CD4-positive, alpha-beta T cell treated with Interferon alpha-2 for 1 hour (primary cell): ENCODE measurements around the gene LMLN.
"Not testable (repeated sequence)": the region's sequence is repeated elsewhere in the genome, so short reads cannot be mapped to it uniquely, and the experiment has no call there.

Experiments
- DNase-seq, 2 donors: peaks; one replicate each; pipeline ENCODE4 v3.0.0-alpha.2; 2020 to 2022

LMLN gene, protein sequence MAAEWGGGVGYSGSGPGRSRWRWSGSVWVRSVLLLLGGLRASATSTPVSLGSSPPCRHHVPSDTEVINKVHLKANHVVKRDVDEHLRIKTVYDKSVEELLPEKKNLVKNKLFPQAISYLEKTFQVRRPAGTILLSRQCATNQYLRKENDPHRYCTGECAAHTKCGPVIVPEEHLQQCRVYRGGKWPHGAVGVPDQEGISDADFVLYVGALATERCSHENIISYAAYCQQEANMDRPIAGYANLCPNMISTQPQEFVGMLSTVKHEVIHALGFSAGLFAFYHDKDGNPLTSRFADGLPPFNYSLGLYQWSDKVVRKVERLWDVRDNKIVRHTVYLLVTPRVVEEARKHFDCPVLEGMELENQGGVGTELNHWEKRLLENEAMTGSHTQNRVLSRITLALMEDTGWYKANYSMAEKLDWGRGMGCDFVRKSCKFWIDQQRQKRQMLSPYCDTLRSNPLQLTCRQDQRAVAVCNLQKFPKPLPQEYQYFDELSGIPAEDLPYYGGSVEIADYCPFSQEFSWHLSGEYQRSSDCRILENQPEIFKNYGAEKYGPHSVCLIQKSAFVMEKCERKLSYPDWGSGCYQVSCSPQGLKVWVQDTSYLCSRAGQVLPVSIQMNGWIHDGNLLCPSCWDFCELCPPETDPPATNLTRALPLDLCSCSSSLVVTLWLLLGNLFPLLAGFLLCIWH

GRCh38 chr3:197959891-197960693 lies at the start of gene LMLN:
Gene LMLN, plus strand, starts transcription at chr3:197960217. Its CDS starts 29 bp downstream, at chr3:197960246.
- DNase-seq: peak; percentile 95 to 96

DNA sequence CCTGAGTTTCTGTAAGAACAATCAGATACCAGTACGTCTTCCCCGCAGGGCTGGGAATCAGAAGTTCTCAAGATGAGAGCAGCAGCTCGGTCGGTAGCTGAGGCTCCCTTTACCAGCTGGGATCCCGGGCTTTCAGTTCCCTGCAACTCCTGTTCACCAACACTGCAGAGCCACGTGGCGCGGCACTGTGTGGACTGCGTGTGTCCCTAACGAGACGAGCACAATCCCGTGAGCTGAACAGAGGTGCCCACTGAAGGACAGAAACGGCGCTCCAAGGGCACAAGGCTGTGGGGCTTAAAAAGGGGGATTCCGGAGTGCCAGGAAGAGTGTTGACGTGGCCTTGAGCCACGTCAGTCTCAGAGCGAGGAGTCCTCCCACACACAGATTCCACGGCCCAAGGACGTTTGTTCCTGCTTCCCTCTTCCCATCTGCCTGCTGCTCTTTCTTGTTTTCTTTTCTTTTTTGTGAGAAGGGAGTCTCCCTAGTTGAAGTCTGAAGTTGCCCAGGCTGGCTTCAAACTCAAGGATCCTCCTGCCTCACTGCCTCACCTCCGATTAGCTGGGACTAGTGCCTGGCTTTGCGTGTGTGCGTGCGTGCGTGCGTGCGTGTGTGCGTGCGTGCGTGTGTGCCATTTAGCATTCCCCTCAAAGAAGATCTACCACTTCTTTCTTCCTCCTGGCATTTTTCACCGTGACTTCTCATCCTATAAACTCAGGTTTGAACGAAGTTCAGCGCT lies 47.1 kb upstream of the LMLN start:
- peak; percentile 13 to 16 for DNase-seq

DNA sequence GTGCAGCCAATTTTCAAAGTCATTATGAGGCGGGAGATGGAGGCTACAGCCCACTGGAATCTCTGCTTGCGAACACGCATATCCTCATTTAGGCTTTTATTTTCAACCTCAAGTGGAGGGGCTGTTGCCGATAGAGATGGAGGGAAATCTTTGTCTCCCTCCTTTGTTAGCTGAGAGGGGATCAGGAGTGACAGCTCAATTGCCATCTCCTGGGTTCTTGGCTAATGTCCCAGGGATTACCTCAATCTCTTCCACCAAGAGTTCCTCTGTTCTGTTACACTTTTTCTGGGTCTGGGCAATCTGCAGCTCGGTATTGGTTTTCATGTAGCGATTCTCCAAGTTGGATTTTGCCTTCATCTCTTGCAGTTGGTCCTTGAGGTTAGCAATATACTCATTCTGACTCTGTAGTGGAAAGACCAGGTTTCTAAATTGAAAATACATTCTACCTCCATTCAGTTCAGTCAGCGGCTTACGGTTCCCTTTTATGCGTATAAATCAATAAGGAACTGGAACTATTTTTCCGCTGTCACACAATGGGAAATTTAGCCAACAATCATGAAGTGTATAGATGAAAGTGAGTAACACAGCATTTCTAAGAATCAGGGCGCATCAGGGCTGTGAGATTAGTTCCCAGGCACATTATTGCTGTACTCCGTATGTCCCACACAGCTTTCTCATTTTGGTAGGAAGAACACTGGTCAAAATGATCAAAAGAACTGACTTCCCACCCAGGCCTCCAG lies 46.2 kb upstream of the LMLN start:
- no peak for DNase-seq

DNA sequence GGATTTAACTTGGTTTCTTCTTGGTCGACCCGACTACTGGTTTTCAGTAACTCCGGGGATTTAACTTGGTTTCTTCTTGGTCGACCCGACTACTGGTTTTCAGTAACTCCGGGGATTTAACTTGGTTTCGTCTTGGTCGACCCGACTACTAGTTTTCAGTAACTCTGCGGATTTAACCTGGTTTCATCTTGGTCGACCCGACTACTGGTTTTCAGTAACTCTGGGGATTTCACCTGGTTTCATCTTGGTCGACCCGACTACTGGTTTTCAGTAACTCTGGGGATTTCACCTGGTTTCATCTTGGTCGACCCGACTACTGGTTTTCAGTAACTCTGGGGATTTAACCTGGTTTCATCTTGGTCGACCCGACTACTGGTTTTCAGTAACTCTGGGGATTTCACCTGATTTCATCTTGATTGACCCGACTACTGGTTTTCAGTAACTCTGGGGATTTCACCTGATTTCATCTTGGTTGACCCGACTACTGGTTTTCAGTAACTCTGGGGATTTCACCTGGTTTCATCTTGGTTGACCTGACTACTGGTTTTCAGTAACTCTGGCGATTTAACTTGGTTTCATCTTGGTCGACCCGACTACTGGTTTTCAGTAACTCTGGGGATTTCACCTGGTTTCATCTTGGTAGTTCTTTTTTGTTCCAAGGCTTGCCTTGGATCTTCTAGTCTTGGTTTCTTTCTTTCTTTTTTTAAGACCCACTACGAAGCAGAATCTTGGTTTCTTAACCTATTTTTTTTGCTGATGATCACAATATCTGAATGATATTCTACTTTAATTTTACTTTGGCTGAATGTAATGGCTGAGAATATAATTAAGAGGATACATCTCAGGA lies 38.4 kb upstream of the LMLN start:
- DNase-seq: peak in 1 of 2 donors; percentile 5

GRCh38 chr3:197926418-197926817 lies 33.6 kb upstream of the LMLN start:
- no peak for DNase-seq

- not testable (repeated sequence) for DNase-seq
These were observed 32.4 kb upstream of the LMLN start for GRCh38 chr3:197927578-197927977.

DNA sequence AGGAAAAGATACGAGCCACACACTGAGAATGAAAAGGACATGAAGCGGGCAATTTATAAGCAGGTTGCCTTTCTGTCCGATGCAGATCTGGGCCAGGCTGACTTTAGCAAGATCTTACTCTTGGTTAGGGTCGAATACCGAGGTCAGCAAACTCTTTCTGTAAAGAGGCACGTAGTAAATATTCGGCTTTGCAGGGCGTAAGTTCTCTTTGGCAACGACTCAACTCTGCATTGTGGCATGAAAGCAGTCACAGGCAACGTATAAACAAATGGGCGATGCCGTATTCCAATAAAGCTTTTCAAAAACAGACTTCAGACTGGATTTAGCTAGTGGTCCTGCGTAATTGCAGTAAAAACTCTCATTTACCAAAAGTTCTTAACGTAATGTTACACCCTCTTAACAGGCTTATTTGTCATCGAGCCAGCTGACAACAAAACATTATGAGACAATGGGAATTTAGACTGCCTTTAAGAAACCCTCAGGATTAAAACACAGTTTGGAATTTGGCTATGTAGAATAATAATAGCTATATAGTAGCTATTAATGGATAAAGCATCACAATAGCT lies 23.1 kb upstream of the LMLN start:
- DNase-seq: no peak

DNA sequence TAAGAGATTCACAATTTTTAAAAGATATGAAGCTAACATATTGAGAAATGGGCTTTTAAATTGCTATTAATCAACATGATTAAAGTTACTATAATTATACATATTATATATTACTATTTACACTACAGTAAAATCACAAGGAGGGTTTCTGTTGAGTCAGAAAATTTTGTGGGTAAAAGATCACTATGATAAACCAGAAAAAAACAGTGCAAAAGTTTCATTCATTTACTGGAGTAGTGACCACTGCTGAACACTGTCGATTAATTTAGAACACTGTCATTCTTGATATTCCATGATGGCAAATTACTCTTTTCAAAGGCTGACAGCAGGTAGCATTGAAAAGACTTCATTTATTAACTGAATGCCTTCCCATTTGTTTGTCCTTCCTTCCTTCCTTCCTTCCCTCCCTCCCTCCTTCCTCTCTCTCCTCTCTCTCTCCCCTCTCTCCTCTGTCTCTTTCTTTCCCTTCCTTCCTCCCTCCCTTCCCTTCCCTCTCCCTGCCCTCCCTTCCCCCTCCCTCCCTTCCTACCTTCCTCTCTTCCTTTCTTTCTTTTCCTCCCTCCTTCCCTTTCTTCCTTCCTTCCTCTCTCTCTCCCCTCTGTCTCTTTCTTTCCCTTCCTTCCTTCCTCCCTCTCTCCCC lies 19.2 kb upstream of the LMLN start:
- DNase-seq: no peak

- DNase-seq: peak; percentile 9 to 59
These were observed 17.0 kb upstream of the LMLN start for GRCh38 chr3:197942956-197943556.

- DNase-seq: no peak
These were observed 10.7 kb upstream of the LMLN start for GRCh38 chr3:197949191-197949777.

- peak; percentile 86 to 94 for DNase-seq
These were observed 10.0 kb upstream of the LMLN start, which contains the start of gene RPL35A for GRCh38 chr3:197949778-197950676. Gene RPL35A, plus strand, starts transcription at chr3:197950190. Its CDS starts 778 bp downstream, at chr3:197950968.

GRCh38 chr3:197950677-197951061 lies 9.3 kb upstream of the LMLN start:
- DNase-seq: no peak

DNA sequence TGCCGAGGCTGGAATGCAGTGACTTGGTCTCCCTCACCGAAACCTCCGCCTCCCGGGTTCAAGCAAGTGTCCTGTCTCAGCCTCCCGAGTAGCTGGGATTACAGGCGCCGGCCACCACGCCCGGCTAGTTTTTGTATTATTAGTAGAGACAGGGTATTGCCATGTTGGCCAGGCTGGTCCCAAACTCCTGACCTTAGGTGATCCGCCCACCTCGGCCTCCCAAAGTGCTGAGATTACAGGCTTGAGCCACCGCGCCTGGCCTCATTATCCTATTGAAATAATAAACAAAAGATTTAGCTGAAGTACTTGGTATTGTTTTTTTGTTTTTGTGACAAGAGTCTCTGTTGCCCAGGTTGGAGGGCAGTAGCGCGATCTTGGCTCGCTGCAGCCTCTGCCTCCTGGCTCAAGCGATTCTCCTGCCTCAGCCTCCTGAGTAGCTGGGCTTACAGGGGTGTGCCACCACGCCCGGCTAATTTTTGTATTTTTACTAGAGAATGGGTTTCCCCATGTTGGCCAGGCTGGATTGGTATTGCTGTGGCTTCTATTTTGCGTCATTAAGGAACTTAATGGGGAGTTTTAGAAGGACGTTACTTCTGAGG lies 8.5 kb upstream of the LMLN start:
- DNase-seq: no peak

GRCh38 chr3:197952440-197952839 lies 7.6 kb upstream of the LMLN start:
- DNase-seq: no peak

DNA sequence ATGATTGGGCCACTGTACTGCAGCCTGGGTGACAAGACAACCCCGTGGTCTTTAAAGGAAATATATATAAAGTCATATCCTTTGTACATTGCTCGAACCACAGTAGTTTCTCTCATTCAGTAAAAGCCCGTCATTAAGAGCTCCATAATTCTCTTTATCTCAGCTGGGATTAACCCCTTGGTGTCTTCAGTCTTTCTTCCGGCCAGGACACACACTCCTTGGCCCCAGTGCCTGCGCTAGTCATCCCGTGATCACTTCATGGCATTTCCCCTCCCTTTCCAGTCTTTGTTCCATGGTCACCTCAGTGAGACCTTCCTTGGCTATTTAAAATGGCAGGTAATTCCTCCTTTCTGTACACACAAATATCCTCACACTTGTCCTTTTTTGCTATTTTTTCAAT lies 6.7 kb upstream of the LMLN start:
- DNase-seq: no peak

DNA sequence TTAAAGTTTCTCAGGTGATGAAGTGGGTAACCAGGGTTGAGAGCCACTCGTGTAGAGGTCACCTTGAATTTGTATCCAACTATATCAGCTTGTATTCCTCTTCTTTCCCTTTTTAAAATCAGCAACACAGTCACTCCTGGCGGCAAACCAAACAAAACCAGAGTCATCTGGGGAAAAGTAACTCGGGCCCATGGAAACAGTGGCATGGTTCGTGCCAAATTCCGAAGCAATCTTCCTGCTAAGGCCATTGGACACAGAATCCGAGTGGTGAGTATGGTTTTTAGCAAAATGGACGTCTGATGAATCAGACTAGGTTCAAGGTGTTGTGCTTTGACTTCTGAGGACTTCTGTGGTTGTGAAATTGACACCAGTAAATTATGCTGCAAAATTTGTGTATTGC lies 6.1 kb upstream of the LMLN start:
- no peak for DNase-seq

DNA sequence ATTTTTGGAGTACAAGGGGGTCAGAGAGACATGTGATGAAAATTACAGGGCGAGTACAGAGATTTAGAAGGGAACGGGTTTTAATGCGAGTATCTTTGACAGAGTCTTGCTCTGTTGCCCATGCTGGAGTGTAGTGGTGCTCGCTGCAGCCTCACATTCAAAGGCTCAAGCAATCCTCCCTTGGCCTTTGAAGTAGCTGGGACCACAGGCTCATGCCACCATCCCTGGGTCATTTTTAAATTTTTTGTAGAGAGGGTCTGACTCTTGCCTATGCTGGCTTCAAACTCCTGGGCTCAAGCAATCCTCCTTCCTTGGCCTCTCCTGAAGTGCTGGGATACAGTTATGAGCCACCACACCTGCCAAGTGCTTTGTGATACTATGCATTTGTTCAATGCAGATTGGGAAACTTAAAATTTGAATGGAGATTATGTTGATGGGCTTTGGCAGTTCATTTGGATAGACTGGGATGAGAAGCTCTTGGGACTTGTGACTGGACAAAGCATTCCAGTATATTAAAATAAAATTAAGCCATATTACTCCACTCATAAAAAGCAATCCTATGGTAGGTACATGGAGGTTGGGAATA lies 4.0 kb upstream of the LMLN start:
- no peak for DNase-seq
